ENCODE data around the gene FCAMR. TPM values are rescaled to one million over a fixed set of nuclear protein-coding genes. Genes with fewer than 3 reads are reported as not detected.

Gene FCAMR, protein sequence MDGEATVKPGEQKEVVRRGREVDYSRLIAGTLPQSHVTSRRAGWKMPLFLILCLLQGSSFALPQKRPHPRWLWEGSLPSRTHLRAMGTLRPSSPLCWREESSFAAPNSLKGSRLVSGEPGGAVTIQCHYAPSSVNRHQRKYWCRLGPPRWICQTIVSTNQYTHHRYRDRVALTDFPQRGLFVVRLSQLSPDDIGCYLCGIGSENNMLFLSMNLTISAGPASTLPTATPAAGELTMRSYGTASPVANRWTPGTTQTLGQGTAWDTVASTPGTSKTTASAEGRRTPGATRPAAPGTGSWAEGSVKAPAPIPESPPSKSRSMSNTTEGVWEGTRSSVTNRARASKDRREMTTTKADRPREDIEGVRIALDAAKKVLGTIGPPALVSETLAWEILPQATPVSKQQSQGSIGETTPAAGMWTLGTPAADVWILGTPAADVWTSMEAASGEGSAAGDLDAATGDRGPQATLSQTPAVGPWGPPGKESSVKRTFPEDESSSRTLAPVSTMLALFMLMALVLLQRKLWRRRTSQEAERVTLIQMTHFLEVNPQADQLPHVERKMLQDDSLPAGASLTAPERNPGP
- under 1 TPM in 1 of 4 donors, not detected in 3; 0.39 TPM for total RNA-seq

- no peaks in the 10 kb centered on the region for H3K9me3 ChIP-seq
- H3K36me3 ChIP-seq, result no peaks in the 10 kb centered on the region
- H3K27me3 ChIP-seq, result peaks cover 4% of the 10 kb centered on the region
- no peaks in the 10 kb centered on the region for H3K4me1 ChIP-seq
- WGBS, 2 donors (ENCODE audit: low coverage in 1 of 2), result 67 to 70% methylated on average over 2 of the region's 2 CpGs
- no peak within 1 kb of the TSS for H3K4me3 ChIP-seq
- no peak for ATAC-seq
- TF ChIP-seq POLR2AphosphoS5 (IDR thresholded peaks at IDR 0.05) (no peak), POLR2A (IDR thresholded peaks at IDR 0.05) (no peak), EP300 (IDR thresholded peaks at IDR 0.05) (no peak), CTCF (IDR thresholded peaks at IDR 0.05) (no peak)
- no peak within 1 kb of the TSS for H3K27ac ChIP-seq
Observed at GRCh38 chr1:206970446-206970845, at the start of gene FCAMR. Gene FCAMR (minus strand): TSS chr1:206970460. CDS start chr1:206970125, 335 bp downstream.

GRCh38 chr1:207019661-207020060, 49.4 kb upstream of the FCAMR start:
- Histone ChIP-seq H3K27me3 (no peaks in the 10 kb centered on the region), H3K36me3 (no peaks in the 10 kb centered on the region), H3K4me3 (no peak overlapping the region), H3K9me3 (no peaks in the 10 kb centered on the region), H3K4me1 (peaks cover 0 to 9% (median 2%) of the 10 kb centered on the region in 3 donors), H3K27ac (no peak overlapping the region)
- 44% methylated on average over 2 of the region's 2 CpGs; no CpG with 5 or more reads in 1 of the 2 donors for WGBS, 2 donors (ENCODE audit: low coverage in 1 of 2)
- TF ChIP-seq EP300 (IDR thresholded peaks at IDR 0.05) (no peak), POLR2A (IDR thresholded peaks at IDR 0.05) (no peak), POLR2AphosphoS5 (IDR thresholded peaks at IDR 0.05) (no peak), CTCF (IDR thresholded peaks at IDR 0.05) (no peak)
- no peak for ATAC-seq

DNA sequence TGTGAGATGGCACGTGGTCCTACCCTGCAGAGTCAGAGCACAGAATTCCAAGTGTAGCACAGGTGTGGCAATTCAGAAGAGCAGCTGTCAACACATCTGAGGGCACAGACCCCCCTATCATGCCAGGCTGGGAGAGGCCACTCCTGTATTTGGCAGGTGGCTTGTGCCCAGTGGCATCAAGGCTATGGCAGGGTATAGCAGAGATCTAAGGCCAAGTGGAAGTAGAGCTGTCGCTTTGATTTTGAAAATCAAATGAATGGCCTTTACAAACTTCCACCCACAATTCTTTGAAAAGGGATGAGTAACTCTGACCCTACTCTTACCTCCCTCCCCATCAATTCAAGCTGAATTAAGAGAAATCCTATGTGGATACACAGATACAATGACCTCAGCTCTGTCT, 48.9 kb upstream of the FCAMR start:
- TF ChIP-seq POLR2AphosphoS5 (IDR thresholded peaks at IDR 0.05), result no peak
- no peak for TF ChIP-seq POLR2A (IDR thresholded peaks at IDR 0.05)
- TF ChIP-seq CTCF (IDR thresholded peaks at IDR 0.05), result no peak
- TF ChIP-seq EP300 (IDR thresholded peaks at IDR 0.05), result no peak
- Histone ChIP-seq H3K27ac (no peak overlapping the region), H3K4me1 (peaks cover 0 to 4% (median 0%) of the 10 kb centered on the region in 3 donors), H3K4me3 (no peak overlapping the region), H3K27me3 (no peaks in the 10 kb centered on the region), H3K9me3 (no peaks in the 10 kb centered on the region), H3K36me3 (no peaks in the 10 kb centered on the region)
- ATAC-seq, result no peak
- WGBS, 2 donors (ENCODE audit: low coverage in 1 of 2), result 100% methylated on average over 1 of the region's 2 CpGs

DNA sequence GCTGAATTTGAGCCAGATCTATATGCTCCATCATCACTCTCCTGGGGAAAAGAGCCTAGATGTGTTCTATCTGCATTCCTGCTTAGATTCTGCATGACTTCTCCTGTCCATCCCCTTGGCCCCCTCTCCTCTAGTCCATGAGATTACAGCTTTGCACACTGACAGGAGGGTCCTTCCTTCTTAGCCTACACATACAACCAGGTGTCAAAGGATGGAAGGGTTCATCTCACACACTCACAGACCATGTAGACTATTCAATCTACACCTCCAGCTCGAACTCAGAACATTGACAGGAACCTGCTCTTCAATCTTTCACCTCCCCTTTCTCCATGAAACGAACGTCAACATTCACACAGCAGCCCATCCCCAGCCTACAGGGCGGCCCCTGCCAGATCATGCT, 48.4 kb upstream of the FCAMR start:
- TF ChIP-seq POLR2A (IDR thresholded peaks at IDR 0.05) (no peak), POLR2AphosphoS5 (IDR thresholded peaks at IDR 0.05) (no peak), CTCF (IDR thresholded peaks at IDR 0.05) (no peak), EP300 (IDR thresholded peaks at IDR 0.05) (no peak)
- H3K9me3 ChIP-seq, result no peaks in the 10 kb centered on the region
- H3K27ac ChIP-seq, result no peak overlapping the region
- ATAC-seq, result no peak
- no peaks in the 10 kb centered on the region for H3K27me3 ChIP-seq
- H3K4me1 ChIP-seq, result no peaks in the 10 kb centered on the region
- H3K36me3 ChIP-seq, result no peaks in the 10 kb centered on the region
- WGBS, 2 donors (ENCODE audit: low coverage in 1 of 2), result 85% methylated on average over 4 of the region's 4 CpGs; no CpG with 5 or more reads in 1 of the 2 donors
- H3K4me3 ChIP-seq, result no peak overlapping the region
